Naive thymus-derived CD4-positive, alpha-beta T cell (primary cell): ENCODE measurements around the gene ARL2. TPM values are rescaled to one million over a fixed set of nuclear protein-coding genes. Genes with fewer than 3 reads are reported as not detected.

Experiments used
- ATAC-seq: fragments of 150-1000 bp; cut with Tn5 transposase; 2 replicates; pipeline ENCODE4 v1.10.0; 2021; ENCODE audit warnings: mild to moderate bottlenecking, moderate library complexity
- CTCF ChIA-PET: fragments of 350-600 bp; sonication (Branson Sonifier 250); formaldehyde crosslinking; loops from one replicate; lab custom pipeline; 2021; ENCODE audit warnings: antibody characterized with exemption; lab: Charles Lee
- POLR2A ChIA-PET: fragments of 350-600 bp; sonication (Branson Sonifier 250); formaldehyde crosslinking; loops from one replicate; lab custom pipeline; 2021; ENCODE audit warnings: antibody characterized with exemption, inconsistent platforms; lab: Charles Lee
- DNase-seq, 9 donors: peaks; one replicate each; pipeline versions ENCODE4 v3.0.0 to v3.0.0-alpha.2; 2020 to 2022; ENCODE audit warnings: mixed read lengths in 1 of 9
- H3K27ac ChIP-seq: one replicate; pipeline ENCODE4 v1.7.0; 2013; ENCODE audit warnings: mild to moderate bottlenecking, low read depth, low read length, moderate library complexity
- H3K27me3 ChIP-seq, 2 donors: one replicate each; pipeline ENCODE4 v1.7.0; 2013; ENCODE audit warnings: low read length in 2 of 2, mild to moderate bottlenecking in 2 of 2, moderate library complexity in 2 of 2; ENCODE audit not compliant: control insufficient read depth in 2 of 2, insufficient read depth in 2 of 2
- H3K36me3 ChIP-seq, 3 experiments: 1 replicate in 2 of 3; 2 replicates in 1 of 3; pipeline ENCODE4 v1.7.0; 2013; ENCODE audit warnings: low read length in 3 of 3, mild to moderate bottlenecking in 3 of 3, moderate library complexity in 1 of 3; ENCODE audit not compliant: insufficient read depth in 3 of 3, control insufficient read depth in 2 of 3
- H3K4me1 ChIP-seq, 2 donors: one replicate each; pipeline ENCODE4 v1.7.0; 2013; ENCODE audit warnings: low read length in 2 of 2, mild to moderate bottlenecking in 2 of 2, moderate library complexity in 1 of 2; ENCODE audit not compliant: control insufficient read depth in 2 of 2, insufficient read depth in 2 of 2
- H3K4me3 ChIP-seq: 2 replicates; pipeline ENCODE4 v1.7.0; 2013; ENCODE audit warnings: mild to moderate bottlenecking, low read length
- H3K9me3 ChIP-seq, 3 experiments: 1 replicate in 2 of 3; 2 replicates in 1 of 3; pipeline ENCODE4 v1.7.0; 2013; ENCODE audit warnings: low read length in 3 of 3; ENCODE audit not compliant: control insufficient read depth in 2 of 3
- H3K27ac Mint-ChIP-seq, 9 donors: one replicate each; pipeline ENCODE4 v1.8.0; 2020 to 2022; ENCODE audit warnings: mixed read lengths in 9 of 9, mild to moderate bottlenecking in 8 of 9, moderate library complexity in 5 of 9, inconsistent platforms in 2 of 9
- H3K27me3 Mint-ChIP-seq, 5 donors: one replicate each; pipeline ENCODE4 v1.8.0; 2021 to 2022; ENCODE audit warnings: mixed read lengths in 5 of 5, mild to moderate bottlenecking in 1 of 5
- H3K36me3 Mint-ChIP-seq, 5 donors: one replicate each; pipeline ENCODE4 v1.8.0; 2020 to 2022; ENCODE audit warnings: mixed read lengths in 5 of 5, mild to moderate bottlenecking in 3 of 5, inconsistent platforms in 1 of 5
- H3K4me1 Mint-ChIP-seq, 7 donors: one replicate each; pipeline ENCODE4 v1.8.0; 2020 to 2022; ENCODE audit warnings: mixed read lengths in 7 of 7, mild to moderate bottlenecking in 3 of 7, inconsistent platforms in 1 of 7
- H3K4me3 Mint-ChIP-seq, 10 donors: one replicate each; pipeline ENCODE4 v1.8.0; 2020 to 2022; ENCODE audit warnings: mild to moderate bottlenecking in 10 of 10, mixed read lengths in 10 of 10, moderate library complexity in 6 of 10, inconsistent platforms in 2 of 10
- H3K9me3 Mint-ChIP-seq, 11 donors: one replicate each; pipeline ENCODE4 v1.8.0; 2020 to 2022; ENCODE audit warnings: mixed read lengths in 11 of 11, mild to moderate bottlenecking in 4 of 11, inconsistent platforms in 1 of 11, moderate library complexity in 1 of 11
- intact Hi-C, 2 donors: fragments of 100-400 bp; cut with micrococcal nuclease; formaldehyde crosslinking; loops; one replicate each; pipeline ENCODE4 v1.15.1; 2023
- polyA plus RNA-seq, 2 donors: library from polyadenylated mRNA; unstranded; fragments of 300-500 nt; fragmentation: Illumina TruSeq; gene quantifications; one replicate each; pipeline ENCODE4 v1.2.3, GENCODE V29; 2021
- total RNA-seq, 6 experiments: library from RNA in 5 of 6; stranded (reverse) in 5 of 6; gene quantifications; 1 replicate in 5 of 6; 2 replicates in 1 of 6; pipeline ENCODE4 v1.2.3 and lab custom pipeline; 2021 to 2026

ARL2 gene
- total and polyA plus RNA-seq, 7 experiments from 2014 or later: 22.6 to 96.1 (median 32.5) TPM

DNA sequence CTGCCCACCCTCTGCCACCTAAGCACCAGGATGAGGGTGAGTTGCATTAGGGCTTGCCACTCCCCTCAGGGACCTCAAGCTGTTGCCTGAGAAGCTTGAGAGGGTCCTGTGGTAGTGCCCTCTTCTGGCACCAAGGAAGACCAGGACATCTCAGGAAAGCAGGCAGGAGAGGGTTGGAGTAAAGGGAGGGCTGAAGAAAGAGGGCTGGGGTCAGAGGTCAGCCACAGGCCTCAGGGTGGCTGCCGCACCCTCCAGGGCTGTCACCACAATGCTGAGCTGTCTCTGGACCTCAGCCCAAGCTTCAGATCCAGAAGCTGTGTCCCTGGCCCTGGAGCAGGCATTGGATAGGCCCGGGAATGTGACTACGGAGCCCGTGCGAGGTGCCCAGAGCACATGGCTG is 31.1 kb downstream of the ARL2 start:
- Mint-ChIP-seq H3K4me1 (peaks cover 18 to 46% (median 37%) of the 10 kb centered on the region in 7 donors), H3K27ac (no peak overlapping the region), H3K9me3 (no peaks in the 10 kb centered on the region), H3K36me3 (peaks cover 0 to 6% (median 5%) of the 10 kb centered on the region in 5 donors), H3K4me3 (no peak overlapping the region), H3K27me3 (no peaks in the 10 kb centered on the region)
- H3K9me3 ChIP-seq: no peaks in the 10 kb centered on the region
- intact Hi-C loops: no loop called here
- DNase-seq: no peak
- peaks cover 0 to 21% (median 0%) of the 10 kb centered on the region in 3 experiments for H3K36me3 ChIP-seq
- POLR2A ChIA-PET: no interaction called here
- H3K4me3 ChIP-seq: no peak overlapping the region
- no peak for ATAC-seq
- peaks cover 9 to 17% of the 10 kb centered on the region in 2 donors for H3K4me1 ChIP-seq
- no peak overlapping the region for H3K27ac ChIP-seq
- CTCF ChIA-PET: interaction anchor here (1.2 kb wide), 1 partner anchor 31 kb away, joined by 4 read pairs; the partner anchor contains the start of gene ARL2
- H3K27me3 ChIP-seq: no peaks in the 10 kb centered on the region

- no peak overlapping the region for H3K4me3 Mint-ChIP-seq
- ATAC-seq: no peak
- ChIA-PET POLR2A (interaction anchor here (0.5 to 1.3 kb wide), 3 partner anchors 11 to 76 kb away, joined by 3 to 4 read pairs (median 3); partner anchors contain the start of genes ARL2, FAU and MRPL49), CTCF (interaction anchor here (0.7 to 1.6 kb wide), 3 partner anchors 8 to 32 kb away, joined by 3 to 4 read pairs (median 4); partner anchors contain the start of gene ARL2)
- no peaks in the 10 kb centered on the region for H3K27me3 ChIP-seq
- H3K9me3 Mint-ChIP-seq: no peaks in the 10 kb centered on the region
- H3K4me3 ChIP-seq: no peak overlapping the region
- peaks cover 3 to 17% of the 10 kb centered on the region in 2 donors for H3K4me1 ChIP-seq
- H3K36me3 Mint-ChIP-seq: peaks cover 0 to 6% (median 5%) of the 10 kb centered on the region in 5 donors
- no peak for DNase-seq
- H3K4me1 Mint-ChIP-seq: peaks cover 18 to 43% (median 33%) of the 10 kb centered on the region in 7 donors
- no peak overlapping the region for H3K27ac Mint-ChIP-seq
- H3K9me3 ChIP-seq: no peaks in the 10 kb centered on the region
- intact Hi-C loops: no loop called here
- H3K36me3 ChIP-seq: peaks cover 0 to 21% (median 0%) of the 10 kb centered on the region in 3 experiments
- peak overlapping the region; percentile 27 for H3K27ac ChIP-seq
- H3K27me3 Mint-ChIP-seq: no peaks in the 10 kb centered on the region
Observed at GRCh38 chr11:65045728-65046127, 31.8 kb downstream of the ARL2 start.

DNA sequence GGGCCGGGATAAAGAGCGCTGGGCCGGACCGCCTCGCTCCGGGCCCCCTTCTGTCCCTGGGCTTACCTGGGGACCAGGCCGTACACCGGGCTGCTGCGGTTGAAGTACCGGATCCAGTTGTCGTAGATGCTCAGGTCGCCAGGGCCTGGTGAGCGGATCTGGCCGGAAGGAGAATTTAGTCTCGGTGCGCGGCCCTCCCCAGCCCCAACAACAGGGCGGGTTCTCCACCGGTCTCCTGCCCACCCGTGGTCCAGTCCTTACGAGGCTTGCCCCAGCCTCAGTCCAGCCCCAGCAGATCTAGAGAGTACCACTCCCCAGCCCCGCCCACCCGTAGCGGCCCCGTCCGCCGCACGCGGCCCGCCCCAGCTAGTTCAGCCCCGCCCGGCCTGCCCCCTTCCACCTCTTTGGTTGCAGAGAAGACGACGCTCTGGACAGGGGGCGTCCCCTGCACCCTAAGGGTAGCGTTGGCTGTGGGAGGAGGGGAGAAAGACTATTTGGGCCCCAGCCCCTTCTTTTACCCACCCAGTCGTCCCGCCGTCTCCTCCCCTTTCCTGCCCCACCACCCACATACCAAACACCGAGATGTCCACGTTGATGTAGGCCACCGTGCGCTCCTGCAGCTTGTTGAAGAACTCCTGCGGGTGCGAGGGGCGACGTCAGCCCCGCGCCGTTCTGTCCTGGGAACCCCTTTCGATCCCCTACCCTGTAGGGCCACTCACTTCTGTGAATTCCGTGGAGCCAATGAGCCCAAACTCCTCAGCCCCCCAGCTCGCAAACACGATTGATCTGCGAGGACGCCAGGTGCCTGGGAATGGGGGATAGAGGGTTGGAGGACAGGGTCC is 33.8 kb downstream of the ARL2 start:
- H3K36me3 ChIP-seq: peaks cover 0 to 21% (median 0%) of the 10 kb centered on the region in 3 experiments
- peak overlapping the region; percentile 70 for H3K27ac ChIP-seq
- Mint-ChIP-seq H3K4me1 (peaks cover 12 to 31% (median 23%) of the 10 kb centered on the region in 7 donors), H3K27me3 (no peaks in the 10 kb centered on the region), H3K9me3 (no peaks in the 10 kb centered on the region), H3K27ac (peak overlapping the region; percentile 80 to 98 (median 86)), H3K36me3 (peaks cover 0 to 6% (median 5%) of the 10 kb centered on the region in 5 donors), H3K4me3 (peak overlapping the region; percentile 81 to 95 (median 88))
- POLR2A ChIA-PET: interaction anchor here (0.6 kb wide), 1 partner anchor 74 kb away, joined by 3 read pairs; the partner anchor contains the start of genes FAU and MRPL49
- H3K9me3 ChIP-seq: no peaks in the 10 kb centered on the region
- CTCF ChIA-PET: interaction anchor here (1.6 kb wide), 1 partner anchor 32 kb away, joined by 4 read pairs; no protein-coding TSS in a partner anchor
- peak overlapping the region; percentile 14 for H3K4me3 ChIP-seq
- DNase-seq (peak in 4 of 9 donors; percentile 13 to 37 (median 24)), ATAC-seq (peak; percentile 64)
- intact Hi-C loops: no loop called here
- H3K27me3 ChIP-seq: no peaks in the 10 kb centered on the region
- H3K4me1 ChIP-seq: peaks cover 0 to 17% of the 10 kb centered on the region in 2 donors

- ATAC-seq (no peak), DNase-seq (no peak)
- Histone ChIP-seq H3K27me3 (no peaks in the 10 kb centered on the region), H3K4me1 (peaks cover 3 to 22% of the 10 kb centered on the region in 2 donors), H3K27ac (no peak overlapping the region), H3K9me3 (no peaks in the 10 kb centered on the region), H3K4me3 (no peak overlapping the region), H3K36me3 (no peaks in the 10 kb centered on the region)
- no peaks in the 10 kb centered on the region for H3K9me3 Mint-ChIP-seq
- intact Hi-C loops: no loop called here
- H3K4me1 Mint-ChIP-seq: peaks cover 18 to 42% (median 30%) of the 10 kb centered on the region in 7 donors
- POLR2A ChIA-PET: interaction anchor here (1.0 to 1.3 kb wide), 2 partner anchors 9 to 12 kb away, joined by 3 read pairs; no protein-coding TSS in a partner anchor
- H3K4me3 Mint-ChIP-seq: no peak overlapping the region
- no peaks in the 10 kb centered on the region for H3K27me3 Mint-ChIP-seq
- CTCF ChIA-PET: no interaction called here
- no peaks in the 10 kb centered on the region for H3K36me3 Mint-ChIP-seq
- H3K27ac Mint-ChIP-seq: peak overlapping the region in 1 of 9 donors; percentile 4
Observed at GRCh38 chr11:65051398-65051858, 37.5 kb downstream of the ARL2 start.

- Mint-ChIP-seq H3K9me3 (no peaks in the 10 kb centered on the region), H3K36me3 (no peaks in the 10 kb centered on the region), H3K27ac (peak overlapping the region; percentile 24 to 92 (median 79)), H3K4me1 (peaks cover 9 to 22% (median 14%) of the 10 kb centered on the region in 7 donors), H3K27me3 (no peaks in the 10 kb centered on the region), H3K4me3 (peak overlapping the region; percentile 41 to 85 (median 70))
- ChIA-PET POLR2A (interaction anchor here (1.4 kb wide), 1 partner anchor 11 kb away, joined by 4 read pairs; no protein-coding TSS in a partner anchor), CTCF (no interaction called here)
- Histone ChIP-seq H3K4me1 (peaks cover 3 to 12% of the 10 kb centered on the region in 2 donors), H3K9me3 (no peaks in the 10 kb centered on the region), H3K27me3 (no peaks in the 10 kb centered on the region), H3K27ac (peak overlapping the region; percentile 56), H3K4me3 (no peak overlapping the region), H3K36me3 (no peaks in the 10 kb centered on the region)
- ATAC-seq (peak; percentile 72), DNase-seq (peak in 7 of 9 donors; percentile 17 to 52 (median 39))
- intact Hi-C loops: loop anchor here in 1 of 2 donors (2.0 kb wide), 1 partner anchor 13 kb away; the partner anchor contains the start of gene SAC3D1
Observed at GRCh38 chr11:65053827-65054508, 40.0 kb downstream of the ARL2 start.

- Mint-ChIP-seq H3K27ac (peak overlapping the region in 3 of 9 donors; percentile 17 to 43 (median 30)), H3K9me3 (no peaks in the 10 kb centered on the region), H3K4me1 (peaks cover 9 to 32% (median 14%) of the 10 kb centered on the region in 7 donors), H3K4me3 (no peak overlapping the region), H3K36me3 (no peaks in the 10 kb centered on the region), H3K27me3 (no peaks in the 10 kb centered on the region)
- Histone ChIP-seq H3K27me3 (no peaks in the 10 kb centered on the region), H3K27ac (no peak overlapping the region), H3K4me3 (no peak overlapping the region), H3K9me3 (no peaks in the 10 kb centered on the region), H3K4me1 (peaks cover 3 to 12% of the 10 kb centered on the region in 2 donors), H3K36me3 (no peaks in the 10 kb centered on the region)
- CTCF ChIA-PET: interaction anchor here (1.0 kb wide), 1 partner anchor 9 kb away, joined by 3 read pairs; no protein-coding TSS in a partner anchor
- no peak for ATAC-seq
- POLR2A ChIA-PET: interaction anchor here (0.6 kb wide), 1 partner anchor 212 kb away, joined by 3 read pairs; no protein-coding TSS in a partner anchor
- intact Hi-C loops: loop anchor here in 1 of 2 donors (2.0 kb wide), 1 partner anchor 15 kb away; the partner anchor contains the start of gene SAC3D1
- DNase-seq: no peak
Observed at GRCh38 chr11:65055538-65055937, 41.6 kb downstream of the ARL2 start.
